HCT116 (cell line): ENCODE data around the gene IL32. TPM values are rescaled to one million over a fixed set of nuclear protein-coding genes. Genes with fewer than 3 reads are reported as not detected.

Source experiments
- ATAC-seq: fragments of 200-7000 bp; cut with Tn5 transposase; 2 replicates; pipeline ENCODE4 v1.9.1; 2020; ENCODE audit warnings: mild to moderate bottlenecking, moderate library complexity
- BruUV-seq: library from RNA; stranded (reverse); fragments of 400-500 nt; replicated peaks from 2 replicates; lab custom pipeline; 2021; lab: Mats Ljungman, UMichigan
- CTCF ChIA-PET: fragments of 300-600 bp; sonication (Branson Sonifier 250); formaldehyde crosslinking; loops from one replicate; lab custom pipeline; 2021; ENCODE audit warnings: antibody characterized with exemption; lab: Charles Lee
- POLR2A ChIA-PET: fragments of 300-600, 350-600 bp; sonication (Branson Sonifier 250); formaldehyde crosslinking; loops from one replicate; lab custom pipeline; 2021; ENCODE audit warnings: antibody characterized with exemption; lab: Charles Lee
- RAD21 ChIA-PET, 2 experiments: fragments of 300-600 bp; sonication (Branson Sonifier 250); formaldehyde crosslinking; loops; one replicate each; lab custom pipeline; 2023; ENCODE audit warnings: low total read pairs in 2 of 2; ENCODE audit not compliant: uncharacterized antibody in 2 of 2, unreplicated experiment in 2 of 2, low non-redundant PET in 1 of 2; lab: Charles Lee
- DNase-seq: peaks from one replicate; pipeline ENCODE4 v3.0.0-alpha.2; 2010; ENCODE audit warnings: low read depth, low spot score
- H2AFZ ChIP-seq: fragments of 200-600 bp; shearing (Covaris generic), sonication (generic); 2 replicates; pipeline ENCODE4 v1.6.1; 2017; ENCODE audit warnings: low read depth, mixed run types, mixed read lengths, antibody characterized with exemption, low read length; ENCODE audit not compliant: poor library complexity, severe bottlenecking
- H3K27ac ChIP-seq: 2 replicates; pipeline ENCODE4 v1.5.1; 2012; ENCODE audit warnings: low read depth, low read length
- H3K27me3 ChIP-seq: fragments of 200-600 bp; sonication (generic); 2 replicates; pipeline ENCODE4 v1.6.1; 2016; ENCODE audit warnings: mixed run types, low read length, mixed read lengths; ENCODE audit not compliant: insufficient read depth
- H3K36me3 ChIP-seq, 2 experiments: fragments of 200-500 bp in 1 of 2; fragments of 200-600 bp in 1 of 2; sonication (Bioruptor generic) in 1 of 2; sonication (generic) in 1 of 2; 2 replicates each; pipeline versions ENCODE4 v1.5.1 to v1.6.1; 2014 to 2016; ENCODE audit warnings: low read length in 2 of 2, inconsistent platforms in 1 of 2, mixed read lengths in 1 of 2, mixed run types in 1 of 2; ENCODE audit not compliant: insufficient read depth in 2 of 2, control insufficient read depth in 1 of 2
- H3K4me1 ChIP-seq, 2 experiments: fragments of 200-600 bp in 1 of 2; sonication (generic) in 1 of 2; 2 replicates each; pipeline versions ENCODE4 v1.5.1 to v1.6.1; 2012 to 2017; ENCODE audit warnings: low read length in 2 of 2, inconsistent platforms in 1 of 2, mild to moderate bottlenecking in 1 of 2, mixed read lengths in 1 of 2, mixed run types in 1 of 2, moderate library complexity in 1 of 2; ENCODE audit not compliant: insufficient read depth in 2 of 2, control insufficient read depth in 1 of 2
- H3K4me2 ChIP-seq: fragments of 200-600 bp; sonication (generic); 2 replicates; pipeline ENCODE4 v1.6.1; 2017; ENCODE audit warnings: mixed run types, low read length, mixed read lengths
- H3K4me3 ChIP-seq, 2 experiments: fragments of 200-600 bp in 1 of 2; sonication (generic) in 1 of 2; replicated peaks in 1 of 2; 2 replicates each; pipeline ENCODE4 v1.5.1; 2011 to 2016; ENCODE audit warnings: low read length in 2 of 2, control low read depth in 1 of 2, low read depth in 1 of 2, mild to moderate bottlenecking in 1 of 2, mixed read lengths in 1 of 2, mixed run types in 1 of 2
- H3K79me2 ChIP-seq: fragments of 200-600 bp; sonication (generic); 2 replicates; pipeline ENCODE4 v1.6.1; 2017; ENCODE audit warnings: mild to moderate bottlenecking, mixed run types, low read length, moderate library complexity, mixed read lengths; ENCODE audit not compliant: insufficient read depth
- H3K9ac ChIP-seq: fragments of 200-600 bp; sonication (generic); 2 replicates; pipeline ENCODE4 v1.6.1; 2016; ENCODE audit warnings: low read length, mixed read lengths
- H3K9me2 ChIP-seq: fragments of 200-600 bp; sonication (generic), shearing (Covaris generic); 2 replicates; pipeline ENCODE4 v1.6.1; 2017; ENCODE audit warnings: mixed run types, mild to moderate bottlenecking, moderate library complexity; ENCODE audit not compliant: insufficient read depth
- H3K9me3 ChIP-seq, 2 experiments: fragments of 200-500 bp in 1 of 2; fragments of 200-600 bp in 1 of 2; sonication (Bioruptor generic) in 1 of 2; sonication (generic) in 1 of 2; 2 replicates each; pipeline ENCODE4 v1.6.1; 2014 to 2017; ENCODE audit warnings: low read length in 2 of 2, mixed read lengths in 2 of 2, inconsistent platforms in 1 of 2, low read depth in 1 of 2, mild to moderate bottlenecking in 1 of 2, mixed run types in 1 of 2, moderate library complexity in 1 of 2; ENCODE audit not compliant: control insufficient read depth in 1 of 2, insufficient read depth in 1 of 2
- H4K20me1 ChIP-seq: fragments of 200-600 bp; sonication (generic), shearing (Covaris generic); 2 replicates; pipeline ENCODE4 v1.6.1; 2017; ENCODE audit warnings: mixed run types, mild to moderate bottlenecking, moderate library complexity; ENCODE audit not compliant: insufficient read depth
- CBX3 ChIP-seq: IDR thresholded peaks from 2 replicates; pipeline ENCODE4 v1.6.1; 2012; ENCODE audit warnings: low read depth
- EGR1 ChIP-seq: IDR thresholded peaks from 2 replicates; pipeline ENCODE4 v1.6.1; 2012; ENCODE audit warnings: low read depth
- ELF1 ChIP-seq: IDR thresholded peaks from 2 replicates; pipeline ENCODE4 v1.6.1; 2012; ENCODE audit warnings: low read depth, borderline replicate concordance
- EZH2 ChIP-seq: fragments of 200-600 bp; sonication (generic); IDR thresholded peaks from 2 replicates; pipeline ENCODE4 v1.6.1; 2017; ENCODE audit warnings: antibody characterized with exemption, mixed run types
- EZH2phosphoT487 ChIP-seq: fragments of 200-600 bp; IDR thresholded peaks from 2 replicates; pipeline ENCODE4 v1.6.1; 2018; ENCODE audit warnings: antibody characterized with exemption, borderline replicate concordance
- JUND ChIP-seq: IDR thresholded peaks from 2 replicates; pipeline ENCODE4 v1.6.1; 2012
- POLR2A ChIP-seq: IDR thresholded peaks from 2 replicates; pipeline ENCODE4 v1.7.0; 2011; ENCODE audit warnings: borderline replicate concordance; ENCODE audit not compliant: insufficient read depth, insufficient read length; ENCODE audit errors: extremely low read depth
- POLR2AphosphoS5 ChIP-seq: IDR thresholded peaks from 2 replicates; pipeline ENCODE4 v1.6.1; 2011; ENCODE audit warnings: mild to moderate bottlenecking, low read depth, low read length, moderate library complexity
- RAD21 ChIP-seq: IDR thresholded peaks from 2 replicates; pipeline ENCODE4 v1.6.1; 2012; ENCODE audit warnings: low read depth, mild to moderate bottlenecking
- SIN3A ChIP-seq: IDR thresholded peaks from 2 replicates; pipeline ENCODE4 v1.6.1; 2012; ENCODE audit warnings: low read depth
- SP1 ChIP-seq: IDR thresholded peaks from 2 replicates; pipeline ENCODE4 v1.6.1; 2012; ENCODE audit warnings: low read depth
- YY1 ChIP-seq: IDR thresholded peaks from 2 replicates; pipeline ENCODE4 v1.6.1; 2011; ENCODE audit warnings: low read length, low read depth, moderate library complexity, mild to moderate bottlenecking; ENCODE audit not compliant: insufficient replicate concordance; ENCODE audit errors: extremely low read depth
- ZFX ChIP-seq: fragments of 450-650 bp; IDR thresholded peaks from 2 replicates; pipeline ENCODE4 v1.6.1; 2017
- ZNF274 ChIP-seq: fragments of 200-500 bp; sonication (Bioruptor generic); IDR thresholded peaks from 2 replicates; pipeline ENCODE4 v1.6.1; 2014; ENCODE audit warnings: mild to moderate bottlenecking, low read depth, low read length, inconsistent platforms
- intact Hi-C: fragments of 100-400 bp; cut with micrococcal nuclease; formaldehyde crosslinking; loops from 2 replicates; pipeline ENCODE4 v1.10.0; 2022
- total RNA-seq: library from RNA; stranded (reverse); gene quantifications from one replicate; pipeline ENCODE4 v1.2.1, GENCODE V29; 2021; ENCODE audit not compliant: unreplicated experiment
- TF ChIP-seq, protein P1 (sequence below): IDR thresholded peaks from 2 replicates; pipeline ENCODE4 v1.6.1; 2012
- TF ChIP-seq, protein P2 (sequence below): IDR thresholded peaks from 2 replicates; pipeline ENCODE4 v1.6.1; 2011; ENCODE audit warnings: mild to moderate bottlenecking, low read length, moderate library complexity; ENCODE audit not compliant: insufficient replicate concordance; ENCODE audit errors: extremely low read depth

Gene IL32
- total RNA-seq, 1 experiment from 2014 or later, result 13.7 TPM

DNA sequence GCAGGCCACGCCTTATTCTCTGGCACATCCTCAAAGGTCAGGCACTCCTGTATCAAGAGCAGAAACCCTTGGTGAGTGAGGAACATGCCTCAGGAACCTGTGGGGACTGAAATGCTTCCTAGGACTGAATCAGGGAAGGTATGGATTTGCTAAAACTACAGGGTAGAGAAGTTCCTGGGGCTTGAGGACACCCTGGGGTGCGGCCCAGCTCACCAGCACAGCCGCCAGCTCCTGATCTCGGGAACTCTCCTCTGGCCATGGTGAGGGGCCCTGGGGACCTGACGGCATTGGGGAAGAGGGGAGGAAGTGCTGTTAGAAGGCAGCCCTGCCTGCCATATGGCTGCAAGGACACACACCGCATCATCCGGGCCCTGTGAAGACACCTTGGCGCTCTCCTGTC, 26.1 kb downstream of the IL32 start:
- no peaks in the 10 kb centered on the region for H3K27me3 ChIP-seq
- intact Hi-C loops, result no loop called here
- TF ChIP-seq EZH2phosphoT487 (no peak), ZNF274 (no peak), POLR2AphosphoS5 (no peak), EZH2 (no peak), YY1 (no peak), SP1 (no peak), SIN3A (no peak), ZFX (no peak), POLR2A (no peak), ELF1 (no peak), RAD21 (no peak), JUND (no peak), CBX3 (no peak), EGR1 (no peak)
- TF ChIP-seq, protein P1, sequence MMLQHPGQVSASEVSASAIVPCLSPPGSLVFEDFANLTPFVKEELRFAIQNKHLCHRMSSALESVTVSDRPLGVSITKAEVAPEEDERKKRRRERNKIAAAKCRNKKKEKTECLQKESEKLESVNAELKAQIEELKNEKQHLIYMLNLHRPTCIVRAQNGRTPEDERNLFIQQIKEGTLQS, result no peak
- TF ChIP-seq, protein P2, sequence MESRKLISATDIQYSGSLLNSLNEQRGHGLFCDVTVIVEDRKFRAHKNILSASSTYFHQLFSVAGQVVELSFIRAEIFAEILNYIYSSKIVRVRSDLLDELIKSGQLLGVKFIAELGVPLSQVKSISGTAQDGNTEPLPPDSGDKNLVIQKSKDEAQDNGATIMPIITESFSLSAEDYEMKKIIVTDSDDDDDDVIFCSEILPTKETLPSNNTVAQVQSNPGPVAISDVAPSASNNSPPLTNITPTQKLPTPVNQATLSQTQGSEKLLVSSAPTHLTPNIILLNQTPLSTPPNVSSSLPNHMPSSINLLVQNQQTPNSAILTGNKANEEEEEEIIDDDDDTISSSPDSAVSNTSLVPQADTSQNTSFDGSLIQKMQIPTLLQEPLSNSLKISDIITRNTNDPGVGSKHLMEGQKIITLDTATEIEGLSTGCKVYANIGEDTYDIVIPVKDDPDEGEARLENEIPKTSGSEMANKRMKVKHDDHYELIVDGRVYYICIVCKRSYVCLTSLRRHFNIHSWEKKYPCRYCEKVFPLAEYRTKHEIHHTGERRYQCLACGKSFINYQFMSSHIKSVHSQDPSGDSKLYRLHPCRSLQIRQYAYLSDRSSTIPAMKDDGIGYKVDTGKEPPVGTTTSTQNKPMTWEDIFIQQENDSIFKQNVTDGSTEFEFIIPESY, result no peak
- no peaks in the 10 kb centered on the region for H3K9me2 ChIP-seq
- DNase-seq (no peak), ATAC-seq (no peak)
- no peaks in the 10 kb centered on the region for H3K79me2 ChIP-seq
- no peak overlapping the region for H3K27ac ChIP-seq
- H3K36me3 ChIP-seq, result no peaks in the 10 kb centered on the region
- H4K20me1 ChIP-seq, result no peaks in the 10 kb centered on the region
- H3K9ac ChIP-seq, result no peak overlapping the region
- BruUV-seq, result no TSS peak
- CTCF ChIA-PET, result no interaction called here
- POLR2A ChIA-PET, result no interaction called here
- H3K4me2 ChIP-seq, result no peak overlapping the region
- H3K4me1 ChIP-seq, result peaks cover 0 to 7% of the 10 kb centered on the region in 2 experiments; a peak in 2 of 4 replicates
- no peak overlapping the region for H3K4me3 ChIP-seq
- RAD21 ChIA-PET, result no interaction called here
- no peaks in the 10 kb centered on the region for H3K9me3 ChIP-seq
- H2AFZ ChIP-seq, result no peak overlapping the region
